ENCODE results near the gene EPHB3.

EPHB3 gene

GRCh38 chr3:184578218-184578617, 16.6 kb downstream of the EPHB3 start:
- DNase-seq (ENCODE audit: extremely low read depth in 1 of 2, low read depth in 1 of 2) = no peak

DNA sequence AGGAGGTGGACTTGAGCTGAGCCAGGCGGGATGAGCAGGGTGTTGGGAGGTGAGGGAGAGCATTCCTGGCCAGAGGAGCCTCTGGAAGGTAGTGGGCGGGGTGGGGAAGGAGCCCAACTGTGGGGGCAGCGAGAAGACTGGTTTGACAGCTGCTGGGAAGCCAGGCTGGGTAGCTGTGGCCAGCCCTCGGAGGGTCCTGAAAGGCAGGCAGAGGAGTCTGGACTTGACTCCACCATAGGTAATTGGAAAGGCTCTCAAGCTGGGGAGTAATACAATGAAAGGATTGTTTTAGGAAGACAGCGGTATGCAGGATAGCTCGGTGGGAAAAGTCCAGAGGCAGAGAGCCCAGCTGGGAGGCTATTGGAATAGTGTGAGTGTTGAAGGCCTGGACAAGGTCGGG, 17.2 kb downstream of the EPHB3 start:
- DNase-seq (ENCODE audit: extremely low read depth in 1 of 2, low read depth in 1 of 2) = no peak

DNA sequence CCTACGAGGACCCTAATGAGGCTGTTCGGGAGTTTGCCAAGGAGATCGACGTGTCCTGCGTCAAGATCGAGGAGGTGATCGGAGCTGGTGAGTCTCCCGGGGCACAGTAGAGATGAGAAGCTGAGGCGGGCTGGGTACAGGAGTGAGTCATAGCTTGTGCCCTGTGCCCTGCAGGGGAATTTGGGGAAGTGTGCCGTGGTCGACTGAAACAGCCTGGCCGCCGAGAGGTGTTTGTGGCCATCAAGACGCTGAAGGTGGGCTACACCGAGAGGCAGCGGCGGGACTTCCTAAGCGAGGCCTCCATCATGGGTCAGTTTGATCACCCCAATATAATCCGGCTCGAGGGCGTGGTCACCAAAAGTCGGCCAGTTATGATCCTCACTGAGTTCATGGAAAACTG, 17.9 kb downstream of the EPHB3 start:
- DNase-seq (ENCODE audit: extremely low read depth in 1 of 2, low read depth in 1 of 2) = no peak

- no peak for DNase-seq (ENCODE audit: extremely low read depth in 1 of 2, low read depth in 1 of 2)
Measured at GRCh38 chr3:184580376-184580775, 18.8 kb downstream of the EPHB3 start.

GRCh38 chr3:184581331-184581855, 19.8 kb downstream of the EPHB3 start:
- DNase-seq (ENCODE audit: extremely low read depth in 1 of 2, low read depth in 1 of 2) = no peak

- DNase-seq (ENCODE audit: extremely low read depth in 1 of 2, low read depth in 1 of 2) = no peak
Measured at GRCh38 chr3:184582646-184583577, 21.3 kb downstream of the EPHB3 start.

DNA sequence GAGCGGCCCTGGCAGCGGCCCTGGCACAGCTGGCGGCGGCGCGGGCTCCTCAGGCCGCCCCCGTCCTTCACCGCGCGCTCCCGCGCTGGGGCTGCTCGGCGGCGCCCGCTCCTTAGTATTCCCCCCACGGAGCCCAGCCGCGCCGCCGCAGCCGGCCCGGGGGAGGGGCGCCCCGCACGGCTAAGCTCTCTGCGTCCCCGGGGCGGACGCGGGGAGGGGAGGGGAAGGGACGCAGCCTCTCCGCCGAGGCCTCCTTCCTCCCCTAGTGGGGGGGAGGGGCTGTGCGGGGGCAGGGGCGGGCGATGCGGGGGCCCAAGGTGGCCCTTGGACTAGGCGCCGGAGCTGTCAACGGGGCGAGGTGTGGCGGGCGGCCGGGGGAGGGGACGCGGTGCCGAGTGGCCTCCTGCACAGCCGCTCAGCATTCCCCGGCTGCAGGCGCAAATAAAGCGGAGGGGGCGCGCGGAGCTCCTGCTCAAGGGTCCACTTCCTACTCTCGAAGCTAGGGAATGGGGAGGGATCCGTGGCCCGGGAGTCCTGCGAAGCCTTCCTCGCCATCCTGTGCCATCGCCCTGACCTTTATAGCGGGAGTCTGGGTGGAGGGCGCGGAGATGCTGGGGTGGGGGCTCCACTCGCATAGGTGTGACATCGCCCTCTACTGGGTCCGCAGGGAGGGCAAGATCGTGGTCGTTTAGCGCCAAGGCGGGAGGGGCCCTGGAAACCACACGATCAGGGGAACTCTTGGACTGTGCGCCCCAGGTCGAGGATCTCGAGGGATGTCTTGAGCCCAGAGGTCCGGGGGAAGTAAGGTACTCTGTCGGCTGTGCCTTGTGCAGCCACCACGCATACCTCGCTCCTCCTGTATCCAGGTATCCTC, 22.2 kb downstream of the EPHB3 start:
- DNase-seq (ENCODE audit: extremely low read depth in 1 of 2, low read depth in 1 of 2) = no peak

- DNase-seq (ENCODE audit: extremely low read depth in 1 of 2, low read depth in 1 of 2) = no peak
Measured at GRCh38 chr3:184584464-184584891, 22.9 kb downstream of the EPHB3 start.

- DNase-seq (ENCODE audit: extremely low read depth in 1 of 2, low read depth in 1 of 2) = no peak
Measured at GRCh38 chr3:184585545-184585944, 24.0 kb downstream of the EPHB3 start.

GRCh38 chr3:184586851-184587250, 25.3 kb downstream of the EPHB3 start:
- DNase-seq (ENCODE audit: extremely low read depth in 1 of 2, low read depth in 1 of 2) = no peak

DNA sequence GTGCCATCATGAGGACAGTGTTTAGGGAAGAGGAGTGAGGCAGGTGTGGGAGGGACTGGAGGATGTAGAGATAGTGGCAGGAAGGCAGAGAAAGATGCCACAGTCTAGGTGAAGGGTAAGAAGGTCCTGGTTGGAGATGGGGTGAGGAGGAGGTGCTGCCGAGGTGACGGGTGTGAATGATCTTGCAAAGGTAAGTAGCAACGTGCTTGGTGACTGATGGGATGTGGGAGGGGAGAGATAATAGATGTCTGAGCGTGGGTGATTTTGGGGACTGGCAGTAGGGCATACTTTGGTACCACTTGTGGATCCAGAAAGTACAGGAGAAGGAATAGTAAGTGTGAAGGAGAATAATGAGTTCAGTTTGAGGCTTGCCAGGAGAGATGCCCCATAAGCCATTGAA, 27.2 kb downstream of the EPHB3 start:
- DNase-seq (ENCODE audit: extremely low read depth in 1 of 2, low read depth in 1 of 2) = no peak

- DNase-seq (ENCODE audit: extremely low read depth in 1 of 2, low read depth in 1 of 2) = no peak
Measured at GRCh38 chr3:184590795-184591194, 29.2 kb downstream of the EPHB3 start.

- DNase-seq (ENCODE audit: extremely low read depth in 1 of 2, low read depth in 1 of 2) = no peak
Measured at GRCh38 chr3:184591789-184592188, 30.2 kb downstream of the EPHB3 start.

GRCh38 chr3:184592371-184593219, 31.0 kb downstream of the EPHB3 start:
- DNase-seq (ENCODE audit: extremely low read depth in 1 of 2, low read depth in 1 of 2) = no peak

DNA sequence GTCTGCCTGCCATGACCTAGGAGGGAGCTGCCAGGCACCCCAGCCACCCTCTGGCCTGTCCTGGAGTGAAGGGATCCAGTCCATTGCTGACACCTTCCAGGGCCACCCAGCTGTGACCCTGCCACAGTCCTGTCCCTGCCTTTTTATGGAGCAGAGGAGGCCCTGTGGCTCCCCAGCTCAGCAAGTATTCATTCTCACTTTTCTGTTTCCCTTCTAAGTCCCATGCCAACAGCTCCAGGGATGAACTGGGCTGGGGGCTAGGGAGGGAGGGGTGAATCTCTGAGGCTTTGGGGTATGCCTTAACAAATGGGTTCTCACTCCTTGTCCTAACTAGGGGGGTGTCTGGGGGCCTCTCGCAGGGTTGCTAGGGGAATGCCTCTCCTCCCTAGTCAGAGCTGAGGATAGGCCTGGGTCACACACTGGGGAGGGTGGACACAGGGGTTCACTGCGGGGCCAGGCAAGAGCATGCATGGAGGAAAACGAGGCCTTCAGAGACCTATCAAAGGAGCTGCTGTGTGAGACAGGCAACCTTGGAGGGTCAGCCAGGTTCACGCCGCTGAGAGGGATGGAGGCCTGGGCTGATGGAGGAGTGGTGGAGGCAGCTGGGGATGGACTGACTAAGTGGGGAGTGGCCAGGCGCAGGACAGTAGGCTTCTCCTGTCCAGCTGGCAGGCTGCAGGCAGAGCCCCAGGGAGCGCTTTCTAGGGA, 31.8 kb downstream of the EPHB3 start:
- DNase-seq (ENCODE audit: extremely low read depth in 1 of 2, low read depth in 1 of 2) = no peak

GRCh38 chr3:184593928-184594303, 32.3 kb downstream of the EPHB3 start:
- no peak for DNase-seq (ENCODE audit: extremely low read depth in 1 of 2, low read depth in 1 of 2)

DNA sequence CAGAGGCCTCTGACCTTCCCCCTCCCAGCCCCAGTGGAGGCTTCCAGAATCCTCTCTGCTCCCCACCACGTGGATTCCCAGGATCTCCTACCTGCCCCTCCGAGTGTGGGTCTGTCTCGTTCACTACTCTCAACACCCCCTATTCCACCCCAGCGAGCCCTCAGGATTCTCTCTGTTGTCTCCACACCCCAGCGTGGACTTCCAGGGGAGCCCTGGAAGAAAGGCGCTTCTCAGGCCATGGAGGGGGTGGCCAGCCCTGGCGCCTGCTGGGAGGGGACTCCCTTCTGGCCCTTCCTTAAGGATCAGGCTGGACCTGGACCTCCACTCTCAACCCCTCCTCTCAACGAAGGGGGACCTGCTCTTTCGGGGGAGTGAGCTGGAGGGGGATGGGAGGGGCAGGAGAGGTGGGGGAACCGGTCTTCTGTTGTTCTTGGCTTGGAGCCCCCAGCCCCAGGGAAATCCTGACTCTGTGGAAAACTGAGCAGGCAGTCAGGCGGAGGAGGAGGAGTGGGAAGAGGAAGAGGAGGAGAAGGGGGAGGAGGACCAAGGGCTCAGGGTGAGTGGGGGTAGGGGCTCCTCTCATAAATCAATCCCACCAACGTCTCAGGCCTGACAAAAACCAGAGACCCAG, 32.9 kb downstream of the EPHB3 start:
- no peak for DNase-seq (ENCODE audit: extremely low read depth in 1 of 2, low read depth in 1 of 2)

DNA sequence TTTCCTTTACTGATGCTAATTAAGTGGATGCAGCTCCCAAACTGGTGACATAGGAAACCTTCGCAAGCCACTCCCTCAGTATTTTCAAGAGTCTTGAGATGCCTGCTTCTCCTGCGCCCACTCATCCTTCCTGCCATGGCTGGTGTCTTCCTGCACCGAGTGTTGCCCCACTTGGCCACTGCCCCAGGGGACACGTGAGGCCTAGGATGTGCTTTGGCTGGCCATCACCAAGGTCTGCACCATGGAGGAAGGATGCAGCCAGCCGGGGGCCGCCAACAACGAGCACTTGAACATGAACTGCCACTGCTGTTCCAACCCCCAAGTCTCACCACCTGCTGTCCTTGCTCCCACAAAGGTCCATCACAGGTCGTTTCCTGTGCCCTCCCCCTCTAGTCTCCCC, 34.1 kb downstream of the EPHB3 start:
- no peak for DNase-seq (ENCODE audit: extremely low read depth in 1 of 2, low read depth in 1 of 2)

GRCh38 chr3:184596233-184596632, 34.6 kb downstream of the EPHB3 start:
- no peak for DNase-seq (ENCODE audit: extremely low read depth in 1 of 2, low read depth in 1 of 2)

Measured in activated CD8-positive, alpha-beta memory T cell treated with anti-CD3 and anti-CD28 coated beads for 1 hour (primary cell).